OCI-LY1 (cell line): ENCODE data around the gene CD300E.
"Not testable (repeated sequence)": the region's sequence is repeated elsewhere in the genome, so short reads cannot be mapped to it uniquely, and the experiment has no call there.

Source experiments
- H2AFZ ChIP-seq: fragments of 200-600 bp; sonication (generic), shearing (Covaris generic); 2 replicates; pipeline ENCODE4 v1.6.0; 2014; ENCODE audit warnings: antibody characterized with exemption, mild to moderate bottlenecking, low read length
- H3F3A ChIP-seq: fragments of 200-600 bp; sonication (generic), shearing (Covaris generic); 2 replicates; pipeline ENCODE4 v1.6.0; 2014; ENCODE audit warnings: mild to moderate bottlenecking, antibody characterized with exemption, low read length, moderate library complexity; ENCODE audit not compliant: insufficient read depth
- H3K27ac ChIP-seq: fragments of 200-600 bp; sonication (generic); 2 replicates; pipeline ENCODE4 v1.5.1; 2014; ENCODE audit warnings: low read length, mixed run types, mild to moderate bottlenecking, low read depth; ENCODE audit not compliant: poor library complexity, severe bottlenecking
- H3K27me3 ChIP-seq: fragments of 200-600 bp; sonication (generic); 2 replicates; pipeline ENCODE4 v1.6.0; 2014; ENCODE audit warnings: antibody characterized with exemption, mild to moderate bottlenecking, low read length, moderate library complexity; ENCODE audit not compliant: insufficient read depth
- H3K36me3 ChIP-seq: fragments of 200-600 bp; sonication (generic); 2 replicates; pipeline ENCODE4 v1.6.1; 2014; ENCODE audit warnings: mild to moderate bottlenecking, antibody characterized with exemption, low read length, moderate library complexity, mixed read lengths; ENCODE audit not compliant: insufficient read depth
- H3K4me1 ChIP-seq: fragments of 200-600 bp; sonication (generic); 2 replicates; pipeline ENCODE4 v1.5.1; 2014; ENCODE audit warnings: mild to moderate bottlenecking, low read length, moderate library complexity; ENCODE audit not compliant: insufficient read depth, severe bottlenecking
- H3K4me2 ChIP-seq: fragments of 200-600 bp; sonication (generic), shearing (Covaris generic); 2 replicates; pipeline ENCODE4 v1.6.1; 2014; ENCODE audit warnings: low read length
- H3K4me3 ChIP-seq: fragments of 200-600 bp; sonication (generic); 2 replicates; pipeline ENCODE4 v1.5.1; 2014; ENCODE audit warnings: low read length, low read depth, mild to moderate bottlenecking, mixed read lengths; ENCODE audit not compliant: poor library complexity, severe bottlenecking
- H3K79me2 ChIP-seq: fragments of 200-600 bp; shearing (Covaris generic); 2 replicates; pipeline ENCODE4 v1.6.1; 2016; ENCODE audit warnings: mixed run types, low read length, mixed read lengths; ENCODE audit not compliant: insufficient read depth
- H3K9ac ChIP-seq: fragments of 200-600 bp; sonication (generic), shearing (Covaris generic); 2 replicates; pipeline ENCODE4 v1.6.1; 2014; ENCODE audit warnings: mild to moderate bottlenecking, low read length, mixed read lengths
- H3K9me2 ChIP-seq: fragments of 200-600 bp; sonication (generic), shearing (Covaris generic); 2 replicates; pipeline ENCODE4 v1.6.1; 2014; ENCODE audit warnings: low read depth, mild to moderate bottlenecking, low read length, mixed read lengths
- H3K9me3 ChIP-seq: fragments of 200-600 bp; shearing (Covaris generic); 2 replicates; pipeline ENCODE4 v1.6.1; 2014; ENCODE audit warnings: low read length, mixed read lengths
- H4K20me1 ChIP-seq: fragments of 200-600 bp; sonication (generic), shearing (Covaris generic); 2 replicates; pipeline ENCODE4 v1.6.0; 2016; ENCODE audit warnings: mild to moderate bottlenecking, low read length; ENCODE audit not compliant: insufficient read depth
- CTCF ChIP-seq: fragments of 200-600 bp; sonication (generic), shearing (Covaris generic); IDR thresholded peaks from 2 replicates; pipeline ENCODE4 v1.5.1; 2017; ENCODE audit warnings: mild to moderate bottlenecking, antibody characterized with exemption, low read length, moderate library complexity, mixed read lengths
- EZH2 ChIP-seq: fragments of 200-600 bp; sonication (generic), shearing (Covaris generic); IDR thresholded peaks from 2 replicates; pipeline ENCODE4 v1.8.0; 2017; ENCODE audit warnings: borderline replicate concordance, mixed run types, mild to moderate bottlenecking, antibody characterized with exemption, low read length, moderate library complexity, mixed read lengths

The CD300E gene

GRCh38 chr17:74639704-74640151 lies 16.2 kb upstream of the CD300E start:
- Histone ChIP-seq H2AFZ (no peak overlapping the region), H3K27ac (no peak overlapping the region), H3F3A (no peaks in the 10 kb centered on the region), H3K79me2 (no peaks in the 10 kb centered on the region), H3K4me2 (no peak overlapping the region), H3K36me3 (no peaks in the 10 kb centered on the region), H3K9ac (no peak overlapping the region), H3K27me3 (no peaks in the 10 kb centered on the region), H3K9me2 (no peaks in the 10 kb centered on the region), H4K20me1 (no peaks in the 10 kb centered on the region), H3K4me1 (no peaks in the 10 kb centered on the region), H3K9me3 (no peaks in the 10 kb centered on the region), H3K4me3 (no peak overlapping the region)
- no peak for TF ChIP-seq EZH2
- no peak for TF ChIP-seq CTCF

- H3K4me2 ChIP-seq: no peak overlapping the region
Measured at GRCh38 chr17:74637926-74638325, 14.4 kb upstream of the CD300E start.

GRCh38 chr17:74637265-74637664 lies 13.7 kb upstream of the CD300E start:
- Histone ChIP-seq H4K20me1 (no peaks in the 10 kb centered on the region), H3K9ac (no peak overlapping the region), H3K79me2 (no peaks in the 10 kb centered on the region), H2AFZ (no peak overlapping the region), H3F3A (no peaks in the 10 kb centered on the region), H3K4me3 (no peak overlapping the region), H3K4me2 (no peak overlapping the region), H3K27me3 (no peaks in the 10 kb centered on the region), H3K9me2 (no peaks in the 10 kb centered on the region), H3K4me1 (no peaks in the 10 kb centered on the region), H3K27ac (no peak overlapping the region), H3K9me3 (no peaks in the 10 kb centered on the region), H3K36me3 (no peaks in the 10 kb centered on the region)
- TF ChIP-seq CTCF: no peak
- TF ChIP-seq EZH2: no peak

More at GRCh38 chr17:74637926-74638325, 14.4 kb upstream of the CD300E start:
- H3K9ac ChIP-seq: no peak overlapping the region
- no peaks in the 10 kb centered on the region for H3K79me2 ChIP-seq
- no peak for TF ChIP-seq CTCF
- TF ChIP-seq EZH2: no peak
- H3K9me2 ChIP-seq: no peaks in the 10 kb centered on the region
- no peaks in the 10 kb centered on the region for H3K9me3 ChIP-seq
- no peaks in the 10 kb centered on the region for H3K4me1 ChIP-seq
- H3F3A ChIP-seq: no peaks in the 10 kb centered on the region
- H4K20me1 ChIP-seq: no peaks in the 10 kb centered on the region
- no peaks in the 10 kb centered on the region for H3K27me3 ChIP-seq
- no peak overlapping the region for H3K27ac ChIP-seq
- H3K4me3 ChIP-seq: no peak overlapping the region
- no peak overlapping the region for H2AFZ ChIP-seq
- no peaks in the 10 kb centered on the region for H3K36me3 ChIP-seq

DNA sequence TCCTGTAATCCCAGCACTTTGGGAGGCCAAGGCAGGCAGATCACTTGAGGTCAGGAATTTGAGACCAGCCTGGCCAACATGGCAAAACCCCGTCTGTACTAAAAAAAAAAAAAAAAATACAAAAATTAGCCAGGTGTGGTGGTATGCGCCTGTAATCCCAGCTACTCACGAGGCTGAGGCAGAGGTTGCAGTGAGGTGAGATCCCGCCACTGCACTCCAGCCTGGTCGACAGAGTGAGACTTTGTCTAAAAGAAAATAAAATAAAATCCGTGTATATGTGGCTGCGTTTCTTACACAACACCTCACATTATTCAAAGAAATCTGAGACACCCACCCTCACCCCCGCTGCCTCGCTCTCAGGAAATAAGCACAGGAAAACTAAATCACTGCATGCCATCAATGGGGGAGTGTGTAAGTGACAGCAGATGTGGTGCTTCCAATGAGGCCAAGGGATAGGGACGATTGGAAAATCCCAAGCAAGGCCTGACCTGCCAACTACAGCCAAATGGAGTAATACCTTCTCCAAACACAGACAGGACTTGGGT lies 13.1 kb upstream of the CD300E start:
- H3K9me2 ChIP-seq, H3K4me1 ChIP-seq, H3K27ac ChIP-seq, H3K9ac ChIP-seq, H3K4me2 ChIP-seq, H3K36me3 ChIP-seq, H3F3A ChIP-seq, H3K79me2 ChIP-seq, H3K9me3 ChIP-seq, H4K20me1 ChIP-seq, H3K27me3 ChIP-seq, H3K4me3 ChIP-seq, H2AFZ ChIP-seq: not testable (repeated sequence)
